Measurements from ENCODE around the gene PTBP2.
A peak's percentile ranks its signal among the peaks of the same experiment; 100 is the strongest.

PTBP2 gene

DNA sequence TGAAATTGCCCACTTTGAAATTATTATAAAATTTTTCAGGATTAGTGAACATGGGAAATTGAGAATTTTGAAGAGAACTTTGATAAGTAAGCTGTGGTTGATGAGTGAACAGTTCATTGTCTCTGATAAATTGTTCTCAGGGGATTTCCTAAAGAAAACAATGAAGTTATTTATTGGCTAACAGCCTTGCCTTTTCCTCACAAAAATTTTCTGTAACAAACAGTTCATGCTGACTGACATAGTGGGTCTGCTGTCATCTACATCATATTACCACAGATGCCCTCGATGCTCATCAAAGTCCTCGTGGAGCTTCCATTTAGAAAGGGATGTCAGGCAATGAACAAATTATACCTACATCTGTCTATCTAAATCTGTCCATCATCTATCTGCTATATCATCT, 113.4 kb downstream of the PTBP2 start:
- DNase-seq (ENCODE audit: low read depth) = no peak
- no peak overlapping the region for H3K4me3 ChIP-seq (ENCODE audit: low read depth, low read length)
- TF ChIP-seq, protein P1, sequence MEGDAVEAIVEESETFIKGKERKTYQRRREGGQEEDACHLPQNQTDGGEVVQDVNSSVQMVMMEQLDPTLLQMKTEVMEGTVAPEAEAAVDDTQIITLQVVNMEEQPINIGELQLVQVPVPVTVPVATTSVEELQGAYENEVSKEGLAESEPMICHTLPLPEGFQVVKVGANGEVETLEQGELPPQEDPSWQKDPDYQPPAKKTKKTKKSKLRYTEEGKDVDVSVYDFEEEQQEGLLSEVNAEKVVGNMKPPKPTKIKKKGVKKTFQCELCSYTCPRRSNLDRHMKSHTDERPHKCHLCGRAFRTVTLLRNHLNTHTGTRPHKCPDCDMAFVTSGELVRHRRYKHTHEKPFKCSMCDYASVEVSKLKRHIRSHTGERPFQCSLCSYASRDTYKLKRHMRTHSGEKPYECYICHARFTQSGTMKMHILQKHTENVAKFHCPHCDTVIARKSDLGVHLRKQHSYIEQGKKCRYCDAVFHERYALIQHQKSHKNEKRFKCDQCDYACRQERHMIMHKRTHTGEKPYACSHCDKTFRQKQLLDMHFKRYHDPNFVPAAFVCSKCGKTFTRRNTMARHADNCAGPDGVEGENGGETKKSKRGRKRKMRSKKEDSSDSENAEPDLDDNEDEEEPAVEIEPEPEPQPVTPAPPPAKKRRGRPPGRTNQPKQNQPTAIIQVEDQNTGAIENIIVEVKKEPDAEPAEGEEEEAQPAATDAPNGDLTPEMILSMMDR (IDR thresholded peaks at IDR 0.05; ENCODE audit: low read depth, low read length, missing control alignments) = no peak

DNA sequence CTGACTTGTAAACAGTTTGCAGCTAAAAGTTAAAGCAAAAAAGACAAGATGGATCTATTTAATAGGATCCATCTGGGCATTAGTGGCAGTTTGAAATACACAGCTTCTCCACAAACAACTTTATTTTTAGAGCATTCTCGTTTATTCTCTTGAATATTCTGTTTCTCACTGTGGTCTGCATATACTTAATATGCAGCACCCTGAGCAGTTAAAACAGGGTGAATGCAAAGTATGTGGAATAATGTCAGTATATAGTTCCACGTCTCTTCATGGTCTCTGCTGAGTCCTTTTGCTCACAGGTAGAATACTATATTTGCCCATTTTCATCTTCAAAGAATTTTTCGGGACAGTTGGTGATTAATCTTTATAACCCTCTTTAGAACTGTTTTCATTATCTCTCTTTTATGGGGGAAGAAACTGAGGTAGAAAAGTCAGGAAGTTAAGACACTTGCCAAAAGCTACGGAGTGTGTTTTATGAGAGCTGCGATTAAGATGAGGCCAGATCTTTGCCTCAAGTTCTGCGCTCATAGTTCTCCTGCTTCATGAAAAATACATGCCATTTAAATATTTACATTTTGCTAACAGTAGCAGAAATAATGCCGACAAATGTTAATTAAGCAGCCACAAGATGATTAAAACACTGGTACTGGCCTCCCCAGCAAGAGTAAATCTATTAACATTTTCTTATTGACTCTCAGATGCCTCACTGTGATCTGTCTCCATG, 115.6 kb downstream of the PTBP2 start:
- TF ChIP-seq, protein P1 (IDR thresholded peaks at IDR 0.05; ENCODE audit: low read depth, low read length, missing control alignments) = no peak
- no peak for DNase-seq (ENCODE audit: low read depth)
- H3K4me3 ChIP-seq (ENCODE audit: low read depth, low read length) = no peak overlapping the region

GRCh38 chr1:96837781-96838216, 116.2 kb downstream of the PTBP2 start:
- TF ChIP-seq, protein P1 (IDR thresholded peaks at IDR 0.05; ENCODE audit: low read depth, low read length, missing control alignments) = no peak
- H3K4me3 ChIP-seq (ENCODE audit: low read depth, low read length) = no peak overlapping the region
- no peak for DNase-seq (ENCODE audit: low read depth)

- no peak for DNase-seq (ENCODE audit: low read depth)
- H3K4me3 ChIP-seq (ENCODE audit: low read depth, low read length) = no peak overlapping the region
- TF ChIP-seq, protein P1 (IDR thresholded peaks at IDR 0.05; ENCODE audit: low read depth, low read length, missing control alignments) = no peak
Observed at GRCh38 chr1:96840396-96840795, 118.8 kb downstream of the PTBP2 start.

GRCh38 chr1:96842215-96842614, 120.6 kb downstream of the PTBP2 start:
- TF ChIP-seq, protein P1 (IDR thresholded peaks at IDR 0.05; ENCODE audit: low read depth, low read length, missing control alignments) = peak; percentile 14
- DNase-seq (ENCODE audit: low read depth) = no peak
- no peak overlapping the region for H3K4me3 ChIP-seq (ENCODE audit: low read depth, low read length)

GRCh38 chr1:96843196-96843595, 121.6 kb downstream of the PTBP2 start:
- DNase-seq (ENCODE audit: low read depth) = no peak

More at GRCh38 chr1:96843196-96843595, 121.6 kb downstream of the PTBP2 start:
- TF ChIP-seq, protein P1 (IDR thresholded peaks at IDR 0.05; ENCODE audit: low read depth, low read length, missing control alignments) = no peak
- H3K4me3 ChIP-seq (ENCODE audit: low read depth, low read length) = no peak overlapping the region

All from GM12864 (cell line).